ENCODE results near the gene NYNRIN. TPM values are rescaled to one million over a fixed set of nuclear protein-coding genes. Genes with fewer than 3 reads are reported as not detected.

The NYNRIN gene
- total and polyA plus RNA-seq, 10 of the 15 experiments (the other 5 are each of a cell fraction or from before 2014, with no cell fraction given): under 0.01 to 0.15 (median 0.01) TPM; not detected in 5

- WGBS (ENCODE audit: insufficient coverage, insufficient replicate concordance, low lambda C conversion rate, missing lambda C conversion rate): under 1% methylated on average over 12 of the region's 12 CpGs
- in situ Hi-C loops (cut with MboI) (no loop called here), intact Hi-C loops (cut with micrococcal nuclease; ENCODE audit: unreplicated experiment) (loop anchor here (1.0 kb wide), 1 partner anchor 328 kb away; the partner anchor contains the start of genes DCAF11 and NRL)
- Histone ChIP-seq H3K27ac (ENCODE audit: control insufficient read depth, insufficient read depth) (peak overlapping the region; percentile 96), H3K4me3 (peak overlapping the region; percentile 93), H4K20me1 (ENCODE audit: control insufficient read depth, insufficient read depth) (no peaks in the 10 kb centered on the region), H3K4me2 (ENCODE audit: control insufficient read depth, insufficient read depth) (peak overlapping the region; percentile 96), H3K9me3 (replicated peaks; ENCODE audit: control insufficient read depth, insufficient read depth, low read length) (no peaks in the 10 kb centered on the region), H3K27me3 (replicated peaks in 1 of 2; ENCODE audit: control insufficient read depth in 2 of 2, insufficient read depth in 2 of 2, low read length in 1 of 2) (no peaks in the 10 kb centered on the region), H3K4me1 (ENCODE audit: control insufficient read depth, insufficient read depth, low read length) (peaks cover 9% of the 10 kb centered on the region), H3K9ac (ENCODE audit: control insufficient read depth, insufficient read depth, low read length) (peak overlapping the region; percentile 94), H2AFZ (ENCODE audit: control insufficient read depth, low read depth, low read length) (peak overlapping the region; percentile 89), H3K36me3 (ENCODE audit: control insufficient read depth in 2 of 2, insufficient read depth in 2 of 2, low read length in 1 of 2) (peaks cover 6 to 20% of the 10 kb centered on the region in 2 experiments), H3K79me2 (ENCODE audit: control insufficient read depth, insufficient read depth, low read length) (peaks cover 19% of the 10 kb centered on the region)
- BruUV-seq (replicated peaks): no TSS peak
- ChIA-PET RAD21 (ENCODE audit: unreplicated experiment) (interaction anchor here (1.0 to 3.6 kb wide), 5 partner anchors 11 to 199 kb away, joined by 3 to 36 read pairs (median 7); partner anchors contain the start of genes CIDEB, KHNYN and TINF2), SMC1A (ENCODE audit: uncharacterized antibody, unreplicated experiment) (interaction anchor here (0.6 to 3.3 kb wide), 6 partner anchors 11 to 828 kb away, joined by 3 to 17 read pairs (median 4); partner anchors contain the start of genes CBLN3, KHNYN and RABGGTA), POLR2A (interaction anchor here (0.6 to 4.5 kb wide), 6 partner anchors 11 to 199 kb away, joined by 3 to 38 read pairs (median 6); partner anchors contain the start of genes CBLN3, KHNYN, RIPK3 and TINF2), CTCF (interaction anchor here (0.7 to 11.4 kb wide), 10 partner anchors 10 to 195 kb away, joined by 3 to 220 read pairs (median 4); partner anchors contain the start of genes ADCY4, CIDEB, KHNYN and RIPK3)
- peak; percentile 76 for FAIRE-seq
- DNase-seq (ENCODE audit: low read depth, low spot score): no peak
- no peak for ATAC-seq
- TF ChIP-seq MTA3 (IDR thresholded peaks at IDR 0.05; ENCODE audit: borderline replicate concordance, low read length) (peak; percentile 53; the same call in 1 of the 2 replicates), IRF4 (IDR thresholded peaks at IDR 0.05; ENCODE audit: low read depth, low read length) (no peak)
Observed at GRCh38 chr14:24441904-24442239, 43.1 kb downstream of the NYNRIN start.

- Histone ChIP-seq H3K27me3 (replicated peaks in 1 of 2; ENCODE audit: control insufficient read depth in 2 of 2, insufficient read depth in 2 of 2, low read length in 1 of 2) (no peaks in the 10 kb centered on the region), H3K9ac (ENCODE audit: control insufficient read depth, insufficient read depth, low read length) (peak within 1 kb of the TSS; percentile 94), H3K9me3 (replicated peaks; ENCODE audit: control insufficient read depth, insufficient read depth, low read length) (no peaks in the 10 kb centered on the region), H2AFZ (ENCODE audit: control insufficient read depth, low read depth, low read length) (peak within 1 kb of the TSS; percentile 89), H3K27ac (ENCODE audit: control insufficient read depth, insufficient read depth) (peak within 1 kb of the TSS; percentile 96), H3K79me2 (ENCODE audit: control insufficient read depth, insufficient read depth, low read length) (peaks cover 19% of the 10 kb centered on the region), H3K4me1 (ENCODE audit: control insufficient read depth, insufficient read depth, low read length) (peaks cover 6% of the 10 kb centered on the region), H3K36me3 (ENCODE audit: control insufficient read depth in 2 of 2, insufficient read depth in 2 of 2, low read length in 1 of 2) (peaks cover 6 to 15% of the 10 kb centered on the region in 2 experiments), H3K4me3 (peak within 1 kb of the TSS; percentile 93), H4K20me1 (ENCODE audit: control insufficient read depth, insufficient read depth) (no peaks in the 10 kb centered on the region), H3K4me2 (ENCODE audit: control insufficient read depth, insufficient read depth) (peak within 1 kb of the TSS; percentile 96)
- RAD21 ChIA-PET (ENCODE audit: unreplicated experiment): interaction anchor here (1.0 to 3.6 kb wide), 5 partner anchors 12 to 200 kb away, joined by 3 to 36 read pairs (median 7); partner anchors contain the start of genes CIDEB, KHNYN and TINF2
- CTCF ChIA-PET: interaction anchor here (0.7 to 11.4 kb wide), 10 partner anchors 11 to 195 kb away, joined by 3 to 220 read pairs (median 4); partner anchors contain the start of genes ADCY4, CIDEB, KHNYN and RIPK3
- intact Hi-C loops (cut with micrococcal nuclease; ENCODE audit: unreplicated experiment): loop anchor here (1.0 kb wide), 1 partner anchor 328 kb away; the partner anchor contains the start of genes DCAF11 and NRL
- BruUV-seq (replicated peaks): TSS peak; percentile 78
- SMC1A ChIA-PET (ENCODE audit: uncharacterized antibody, unreplicated experiment): interaction anchor here (0.6 to 3.3 kb wide), 6 partner anchors 12 to 829 kb away, joined by 3 to 17 read pairs (median 4); partner anchors contain the start of genes CBLN3, KHNYN and RABGGTA
- in situ Hi-C loops (cut with MboI): no loop called here
- FAIRE-seq: peak; percentile 100
- POLR2A ChIA-PET: interaction anchor here (0.6 to 4.5 kb wide), 8 partner anchors 12 to 269 kb away, joined by 3 to 38 read pairs (median 5); partner anchors contain the start of genes CBLN3, KHNYN, RIPK3 and TINF2
- ATAC-seq: peak; percentile 93
- WGBS (ENCODE audit: insufficient coverage, insufficient replicate concordance, low lambda C conversion rate, missing lambda C conversion rate): under 1% methylated on average over 52 of the region's 52 CpGs
- DNase-seq (ENCODE audit: low read depth, low spot score): peak; percentile 99
- TF ChIP-seq SIN3A (IDR thresholded peaks at IDR 0.05; ENCODE audit: low read depth, low read length): no peak
- peak; percentile 99 for TF ChIP-seq NR2C1 (IDR thresholded peaks at IDR 0.05)
- TF ChIP-seq HSF1 (IDR thresholded peaks at IDR 0.05; ENCODE audit: low read depth, low read length): no peak
- 0 out of 2 replicates have a peak, but pooled peaks have one; percentile 1 for TF ChIP-seq PAX5 (IDR thresholded peaks at IDR 0.05; ENCODE audit: borderline replicate concordance, low read depth, low read length)
- no peak; the same call in 1 of the 2 replicates for TF ChIP-seq STAT1 (conservative IDR thresholded peaks at IDR 0.05)
- TF ChIP-seq BCLAF1 (IDR thresholded peaks at IDR 0.05): no peak
- peak; percentile 70 for TF ChIP-seq MXI1 (IDR thresholded peaks at IDR 0.05; ENCODE audit: low read depth, low read length)
Observed at GRCh38 chr14:24442240-24443052, 43.6 kb downstream of the NYNRIN start, which contains the start of gene SDR39U1. Gene SDR39U1, minus strand, starts transcription at chr14:24442776. Its CDS starts 7 bp downstream, at chr14:24442769.
